Neuronal stem cell (in vitro differentiated cells): ENCODE results near the gene EYA3.

Experiments used
- DNase-seq: peaks from one replicate; pipeline ENCODE4 v3.0.0-alpha.2; 2013; ENCODE audit warnings: low spot score
- H2AFZ ChIP-seq: one replicate; pipeline ENCODE4 v1.6.1; 2013; ENCODE audit warnings: mild to moderate bottlenecking, low read length, inconsistent platforms
- H2AK5ac ChIP-seq: 2 replicates; pipeline ENCODE4 v1.6.1; 2013; ENCODE audit warnings: low read depth, mild to moderate bottlenecking, inconsistent platforms, low read length, moderate library complexity, mixed read lengths
- H2BK120ac ChIP-seq: 2 replicates; pipeline ENCODE4 v1.6.1; 2013; ENCODE audit warnings: low read depth, mild to moderate bottlenecking, inconsistent platforms, low read length, moderate library complexity, mixed read lengths
- H2BK12ac ChIP-seq: one replicate; pipeline ENCODE4 v1.6.1; 2013; ENCODE audit warnings: low read length, inconsistent platforms
- H2BK15ac ChIP-seq: 2 replicates; pipeline ENCODE4 v1.6.1; 2013; ENCODE audit warnings: mild to moderate bottlenecking, low read length, inconsistent platforms, mixed read lengths
- H2BK5ac ChIP-seq: one replicate; pipeline ENCODE4 v1.6.1; 2013; ENCODE audit warnings: inconsistent platforms, mild to moderate bottlenecking, low read length, moderate library complexity
- H3K14ac ChIP-seq: one replicate; pipeline ENCODE4 v1.6.1; 2013; ENCODE audit warnings: low read length, inconsistent platforms
- H3K18ac ChIP-seq: 2 replicates; pipeline ENCODE4 v1.6.1; 2013; ENCODE audit warnings: low read length, inconsistent platforms
- H3K23ac ChIP-seq: 2 replicates; pipeline ENCODE4 v1.6.1; 2013; ENCODE audit warnings: low read depth, mild to moderate bottlenecking, mixed read lengths, low read length, inconsistent platforms; ENCODE audit not compliant: poor library complexity
- H3K27ac ChIP-seq: replicated peaks from 3 replicates; pipeline ENCODE4 v1.5.1; 2013; ENCODE audit warnings: low read length, inconsistent platforms
- H3K27me3 ChIP-seq, 3 experiments: 2 replicates each; pipeline ENCODE4 v1.6.1; 2013; ENCODE audit warnings: low read length in 3 of 3, mild to moderate bottlenecking in 2 of 3, inconsistent platforms in 1 of 3, low read depth in 1 of 3, mixed read lengths in 1 of 3, moderate library complexity in 1 of 3; ENCODE audit not compliant: control insufficient read depth in 3 of 3, insufficient read depth in 3 of 3
- H3K36me3 ChIP-seq, 2 donors: replicated peaks in 1 of 2; 2 replicates each; pipeline ENCODE4 v1.6.1; 2013; ENCODE audit warnings: low read length in 2 of 2; ENCODE audit not compliant: control insufficient read depth in 2 of 2, insufficient read depth in 2 of 2
- H3K4ac ChIP-seq: 2 replicates; pipeline ENCODE4 v1.6.1; 2013; ENCODE audit warnings: inconsistent platforms, mild to moderate bottlenecking, low read length, moderate library complexity
- H3K4me1 ChIP-seq, 2 donors: 1 replicate in 1 of 2; 2 replicates in 1 of 2; pipeline ENCODE4 v1.6.1; 2013; ENCODE audit warnings: low read length in 2 of 2, low read depth in 1 of 2; ENCODE audit not compliant: control insufficient read depth in 2 of 2, insufficient read depth in 1 of 2
- H3K4me2 ChIP-seq: one replicate; pipeline ENCODE4 v1.6.1; 2013; ENCODE audit warnings: mild to moderate bottlenecking, low read length, inconsistent platforms; ENCODE audit not compliant: insufficient read depth, poor library complexity, severe bottlenecking
- H3K4me3 ChIP-seq, 2 donors: 2 replicates each; pipeline ENCODE4 v1.5.1; 2013; ENCODE audit warnings: low read length in 2 of 2, mild to moderate bottlenecking in 2 of 2, inconsistent platforms in 1 of 2, moderate library complexity in 1 of 2
- H3K79me1 ChIP-seq: one replicate; pipeline ENCODE4 v1.6.1; 2013; ENCODE audit warnings: low read depth, mild to moderate bottlenecking, inconsistent platforms, low read length, moderate library complexity
- H3K9ac ChIP-seq: one replicate; pipeline ENCODE4 v1.6.1; 2013; ENCODE audit warnings: mild to moderate bottlenecking, low read depth, low read length, inconsistent platforms; ENCODE audit not compliant: poor library complexity
- H3K9me3 ChIP-seq, 2 donors: replicated peaks in 1 of 2; 2 replicates each; pipeline versions ENCODE3 to v1.6.1; 2013; ENCODE audit warnings: low read length in 2 of 2, mild to moderate bottlenecking in 2 of 2, inconsistent platforms in 1 of 2, low read depth in 1 of 2, mixed read lengths in 1 of 2, moderate library complexity in 1 of 2; ENCODE audit not compliant: control insufficient read depth in 2 of 2, insufficient read depth in 1 of 2
- H4K8ac ChIP-seq: one replicate; pipeline ENCODE4 v1.6.1; 2013; ENCODE audit warnings: low read depth, mild to moderate bottlenecking, inconsistent platforms, low read length, moderate library complexity
- H4K91ac ChIP-seq: one replicate; pipeline ENCODE4 v1.6.1; 2013; ENCODE audit warnings: low read length, low read depth, mild to moderate bottlenecking, inconsistent platforms; ENCODE audit not compliant: poor library complexity
- WGBS, 2 donors: extraction: QIAGEN DNeasy Blood & Tissue Kit; methylation state at CpG; one replicate each; pipeline ENCODE4 v1.1.7; 2013; ENCODE audit warnings: missing lambda C conversion rate in 2 of 2, mixed read lengths in 1 of 2; ENCODE audit not compliant: insufficient read length in 2 of 2, insufficient replicate concordance in 1 of 2; ENCODE audit errors: extremely low coverage in 2 of 2; 5-methylcytosine and 5-hydroxymethylcytosine counted together

EYA3 gene

GRCh38 chr1:28074892-28075511, 13.4 kb downstream of the EYA3 start:
- Histone ChIP-seq H2AFZ (no peak overlapping the region), H2AK5ac (no peak overlapping the region), H3K23ac (no peak overlapping the region), H2BK5ac (no peak overlapping the region), H3K14ac (no peak overlapping the region), H4K91ac (no peak overlapping the region), H3K4ac (no peak overlapping the region), H3K9ac (no peak overlapping the region), H3K79me1 (no peaks in the 10 kb centered on the region), H3K27me3 (no peaks in the 10 kb centered on the region), H3K4me2 (no peak overlapping the region), H3K4me3 (no peak overlapping the region), H3K27ac (no peak overlapping the region), H3K36me3 (peaks cover 0 to 20% of the 10 kb centered on the region in 2 donors), H2BK12ac (no peak overlapping the region), H3K9me3 (no peaks in the 10 kb centered on the region), H2BK15ac (no peak overlapping the region), H3K18ac (no peak overlapping the region), H2BK120ac (no peak overlapping the region), H3K4me1 (no peaks in the 10 kb centered on the region), H4K8ac (no peak overlapping the region)
- WGBS, 2 donors = no CpG with 5 or more reads among the region's 1 CpG
- DNase-seq = no peak

GRCh38 chr1:28073867-28074266, 14.5 kb downstream of the EYA3 start:
- no CpG with 5 or more reads among the region's 1 CpG for WGBS, 2 donors
- Histone ChIP-seq H3K9ac (no peak overlapping the region), H2BK12ac (no peak overlapping the region), H3K36me3 (peaks cover 0 to 8% of the 10 kb centered on the region in 2 donors), H2BK15ac (no peak overlapping the region), H4K8ac (no peak overlapping the region), H3K4me3 (no peak overlapping the region), H3K4me2 (no peak overlapping the region), H3K4ac (no peak overlapping the region), H2AK5ac (no peak overlapping the region), H4K91ac (no peak overlapping the region), H3K14ac (no peak overlapping the region), H3K9me3 (no peaks in the 10 kb centered on the region), H3K18ac (no peak overlapping the region), H2BK5ac (no peak overlapping the region), H3K23ac (no peak overlapping the region), H3K79me1 (no peaks in the 10 kb centered on the region), H3K4me1 (no peaks in the 10 kb centered on the region), H2AFZ (no peak overlapping the region), H3K27me3 (no peaks in the 10 kb centered on the region), H3K27ac (no peak overlapping the region), H2BK120ac (no peak overlapping the region)
- no peak for DNase-seq

- H3K79me1 ChIP-seq = no peaks in the 10 kb centered on the region
- H2BK5ac ChIP-seq = no peak overlapping the region
- no peak overlapping the region for H2AFZ ChIP-seq
- no peak overlapping the region for H3K18ac ChIP-seq
- H3K27ac ChIP-seq = no peak overlapping the region
- H4K8ac ChIP-seq = no peak overlapping the region
- H3K27me3 ChIP-seq = no peaks in the 10 kb centered on the region
- no peaks in the 10 kb centered on the region for H3K9me3 ChIP-seq
- H2BK12ac ChIP-seq = no peak overlapping the region
- no peak overlapping the region for H3K4me2 ChIP-seq
- H2BK15ac ChIP-seq = no peak overlapping the region
- no peak overlapping the region for H3K9ac ChIP-seq
- H2BK120ac ChIP-seq = no peak overlapping the region
- no peak overlapping the region for H2AK5ac ChIP-seq
- H3K4ac ChIP-seq = no peak overlapping the region
- DNase-seq = no peak
- no peak overlapping the region for H4K91ac ChIP-seq
- H3K4me3 ChIP-seq = no peak overlapping the region
- H3K14ac ChIP-seq = no peak overlapping the region
- H3K4me1 ChIP-seq = no peaks in the 10 kb centered on the region
- H3K23ac ChIP-seq = no peak overlapping the region
- no peaks in the 10 kb centered on the region for H3K36me3 ChIP-seq
Observed at GRCh38 chr1:28071813-28072212, 16.6 kb downstream of the EYA3 start.

- Histone ChIP-seq H3K4me1 (no peaks in the 10 kb centered on the region), H2BK12ac (no peak overlapping the region), H2AFZ (no peak overlapping the region), H4K8ac (no peak overlapping the region), H4K91ac (no peak overlapping the region), H3K23ac (no peak overlapping the region), H3K14ac (no peak overlapping the region), H3K4ac (no peak overlapping the region), H3K18ac (no peak overlapping the region), H3K9ac (no peak overlapping the region), H3K27me3 (no peaks in the 10 kb centered on the region), H3K9me3 (no peaks in the 10 kb centered on the region), H2BK5ac (no peak overlapping the region), H3K79me1 (no peaks in the 10 kb centered on the region), H2BK120ac (no peak overlapping the region), H2AK5ac (no peak overlapping the region), H3K27ac (no peak overlapping the region), H3K4me3 (no peak overlapping the region), H2BK15ac (no peak overlapping the region), H3K4me2 (no peak overlapping the region), H3K36me3 (no peaks in the 10 kb centered on the region)
- no CpG with 5 or more reads among the region's 11 CpGs for WGBS, 2 donors
- DNase-seq = no peak
Observed at GRCh38 chr1:28070725-28071593, 17.5 kb downstream of the EYA3 start.
